HEK293T (cell line): Measurements from ENCODE around the gene ATAD3A.

Experiments
- ELF4 ChIP-seq: fragments of 450-650 bp; IDR thresholded peaks from 2 replicates; pipeline ENCODE4 v1.6.1; 2017; ENCODE audit warnings: antibody characterized with exemption
- FOXA1 ChIP-seq: fragments of 450-650 bp; IDR thresholded peaks from 2 replicates; pipeline ENCODE4 v1.6.1; 2016; ENCODE audit warnings: mild to moderate bottlenecking
- HDGF ChIP-seq: fragments of 450-650 bp; IDR thresholded peaks from 2 replicates; pipeline ENCODE4 v1.6.1; 2017; ENCODE audit warnings: antibody characterized with exemption, borderline replicate concordance
- SP1 ChIP-seq: fragments of 450-650 bp; IDR thresholded peaks from 2 replicates; pipeline ENCODE4 v1.6.1; 2017
- SUZ12 ChIP-seq: fragments of 450-650 bp; IDR thresholded peaks from 2 replicates; pipeline ENCODE4 v1.6.1; 2016; ENCODE audit warnings: mild to moderate bottlenecking
- TARDBP ChIP-seq: fragments of 450-650 bp; IDR thresholded peaks from 2 replicates; pipeline ENCODE4 v1.6.1; 2016

DNA sequence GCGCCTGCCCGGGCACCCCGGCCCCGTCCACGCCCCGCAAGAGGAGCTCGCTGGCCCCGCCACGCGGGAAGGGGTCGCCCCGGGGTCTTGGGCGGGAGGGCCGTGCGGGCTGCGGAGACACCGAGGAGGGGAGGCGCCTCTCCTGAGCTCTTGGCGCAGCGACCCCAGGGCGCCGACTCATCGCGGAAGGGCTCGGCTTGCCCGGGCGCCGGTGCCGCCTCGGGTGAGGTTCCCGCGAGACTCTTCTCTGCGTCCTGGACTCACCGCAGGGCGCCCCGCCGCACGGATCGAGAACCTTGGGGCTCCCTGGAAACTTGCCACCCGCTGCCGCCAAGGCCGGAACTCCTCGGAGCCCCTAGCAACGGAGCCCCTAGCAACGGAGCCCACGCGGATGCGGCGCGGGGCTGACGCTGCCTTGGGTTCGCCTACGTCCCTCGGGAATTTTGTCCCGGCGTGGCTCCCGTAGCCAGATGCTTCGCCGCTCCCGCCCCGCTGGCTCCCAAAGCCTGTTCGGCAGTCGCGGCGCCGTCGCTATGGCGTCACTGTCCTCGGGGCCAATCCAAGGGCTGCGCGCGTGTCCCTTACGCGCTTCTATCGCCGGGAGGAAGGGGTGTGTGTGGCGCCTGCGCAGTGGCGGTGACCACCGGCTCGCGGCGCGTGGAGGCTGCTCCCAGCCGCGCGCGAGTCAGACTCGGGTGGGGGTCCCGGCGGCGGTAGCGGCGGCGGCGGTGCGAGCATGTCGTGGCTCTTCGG lies at the start of gene ATAD3A:
- TF ChIP-seq SP1 (no peak), TARDBP (peak; percentile 91), ELF4 (peak; percentile 15; the same call in 1 of the 2 replicates), HDGF (no peak), FOXA1 (no peak), SUZ12 (no peak)
